ENCODE results near the gene TF. TPM values are rescaled to one million over a fixed set of nuclear protein-coding genes. Genes with fewer than 3 reads are reported as not detected.

The TF gene
- polyA plus RNA-seq, 1 experiment: 0.15 TPM

DNA sequence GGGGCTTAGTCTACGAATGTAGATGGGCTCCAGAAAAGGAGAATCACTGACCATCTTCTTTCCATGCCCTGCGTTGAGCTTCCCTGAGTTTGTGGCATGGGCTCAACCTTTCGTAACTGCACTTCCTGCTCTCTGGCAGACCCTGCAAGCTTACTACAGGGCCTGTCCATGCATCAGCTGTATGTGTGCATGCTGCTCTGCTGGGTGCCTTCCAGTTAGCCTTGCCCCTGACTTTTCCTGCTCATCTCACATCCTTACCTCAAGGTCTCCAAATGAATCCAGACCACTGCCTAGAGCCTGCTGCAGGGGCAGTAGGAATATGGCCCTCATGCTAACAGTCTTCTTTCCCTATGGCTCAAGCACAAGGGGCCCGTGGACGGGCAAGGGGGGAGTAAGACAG, 2.0 kb upstream of the TF start:
- H3K27ac ChIP-seq (ENCODE audit: low read depth, low read length): no peak overlapping the region
- ChIA-PET CTCF (no interaction called here), POLR2A (no interaction called here)

DNA sequence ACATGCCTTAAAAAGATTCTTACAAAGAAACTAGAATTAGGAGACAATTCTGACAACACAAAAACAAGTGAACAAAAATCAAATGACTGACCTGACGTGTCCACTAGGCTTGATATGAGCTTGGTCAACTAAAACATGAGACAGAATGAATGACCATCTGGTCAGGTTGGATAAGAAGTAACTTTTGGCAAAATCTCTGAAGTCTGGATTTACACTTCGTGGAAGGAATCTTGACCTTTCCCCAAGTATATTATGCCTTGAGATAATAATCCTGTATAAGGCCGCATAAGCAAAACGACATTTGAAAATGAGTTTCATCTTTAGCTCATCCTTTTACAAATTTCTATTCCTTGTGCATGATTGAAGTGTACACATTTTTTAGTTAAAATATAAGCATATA, 1.1 kb upstream of the TF start:
- Histone ChIP-seq H3K27ac (ENCODE audit: low read depth, low read length) (no peak overlapping the region), H3K9me3 (ENCODE audit: control insufficient read depth, insufficient read depth, low read length) (no peaks in the 10 kb centered on the region), H3K27me3 (ENCODE audit: control insufficient read depth, insufficient read depth, low read length) (peaks cover 36% of the 10 kb centered on the region), H3K4me3 (ENCODE audit: low read depth, low read length) (no peak overlapping the region)
- DNase-seq (ENCODE audit: low read depth, low spot score): no peak
- ChIA-PET POLR2A (no interaction called here), CTCF (no interaction called here)
- TF ChIP-seq, protein P1, sequence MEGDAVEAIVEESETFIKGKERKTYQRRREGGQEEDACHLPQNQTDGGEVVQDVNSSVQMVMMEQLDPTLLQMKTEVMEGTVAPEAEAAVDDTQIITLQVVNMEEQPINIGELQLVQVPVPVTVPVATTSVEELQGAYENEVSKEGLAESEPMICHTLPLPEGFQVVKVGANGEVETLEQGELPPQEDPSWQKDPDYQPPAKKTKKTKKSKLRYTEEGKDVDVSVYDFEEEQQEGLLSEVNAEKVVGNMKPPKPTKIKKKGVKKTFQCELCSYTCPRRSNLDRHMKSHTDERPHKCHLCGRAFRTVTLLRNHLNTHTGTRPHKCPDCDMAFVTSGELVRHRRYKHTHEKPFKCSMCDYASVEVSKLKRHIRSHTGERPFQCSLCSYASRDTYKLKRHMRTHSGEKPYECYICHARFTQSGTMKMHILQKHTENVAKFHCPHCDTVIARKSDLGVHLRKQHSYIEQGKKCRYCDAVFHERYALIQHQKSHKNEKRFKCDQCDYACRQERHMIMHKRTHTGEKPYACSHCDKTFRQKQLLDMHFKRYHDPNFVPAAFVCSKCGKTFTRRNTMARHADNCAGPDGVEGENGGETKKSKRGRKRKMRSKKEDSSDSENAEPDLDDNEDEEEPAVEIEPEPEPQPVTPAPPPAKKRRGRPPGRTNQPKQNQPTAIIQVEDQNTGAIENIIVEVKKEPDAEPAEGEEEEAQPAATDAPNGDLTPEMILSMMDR (IDR thresholded peaks at IDR 0.05; ENCODE audit: low read depth, low read length): no peak

More for the DNA sequence above, 2.0 kb upstream of the TF start:
- Histone ChIP-seq H3K4me3 (ENCODE audit: low read depth, low read length) (no peak overlapping the region), H3K27me3 (ENCODE audit: control insufficient read depth, insufficient read depth, low read length) (peaks cover 34% of the 10 kb centered on the region), H3K9me3 (ENCODE audit: control insufficient read depth, insufficient read depth, low read length) (no peaks in the 10 kb centered on the region)
- TF ChIP-seq, protein P1 (IDR thresholded peaks at IDR 0.05; ENCODE audit: low read depth, low read length): no peak
- no peak for DNase-seq (ENCODE audit: low read depth, low spot score)

DNA sequence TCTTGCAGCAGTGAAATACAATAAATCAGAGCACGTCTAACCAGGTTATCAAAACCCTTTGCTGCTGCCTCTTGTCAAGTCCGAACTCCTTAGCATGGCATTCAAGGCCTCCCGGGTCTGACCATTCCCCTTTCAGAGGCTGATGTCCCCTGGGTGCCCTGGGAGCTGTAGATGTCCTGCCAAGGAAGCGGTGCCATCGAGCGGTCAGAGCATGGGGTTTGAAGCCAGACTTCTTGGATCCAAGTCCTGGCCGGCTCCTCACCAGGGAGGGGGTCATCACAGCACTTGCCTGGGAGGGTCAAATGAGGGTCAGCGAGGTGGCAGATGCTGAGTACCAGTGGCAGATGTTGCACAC, 496 bp downstream of the TF start:
- CTCF ChIA-PET: no interaction called here
- TF ChIP-seq, protein P1 (IDR thresholded peaks at IDR 0.05; ENCODE audit: low read depth, low read length): no peak
- Histone ChIP-seq H3K9me3 (ENCODE audit: control insufficient read depth, insufficient read depth, low read length) (no peaks in the 10 kb centered on the region), H3K4me3 (ENCODE audit: low read depth, low read length) (no peak overlapping the region), H3K27ac (ENCODE audit: low read depth, low read length) (no peak overlapping the region), H3K27me3 (ENCODE audit: control insufficient read depth, insufficient read depth, low read length) (peaks cover 39% of the 10 kb centered on the region)
- DNase-seq (ENCODE audit: low read depth, low spot score): no peak
- POLR2A ChIA-PET: no interaction called here

DNA sequence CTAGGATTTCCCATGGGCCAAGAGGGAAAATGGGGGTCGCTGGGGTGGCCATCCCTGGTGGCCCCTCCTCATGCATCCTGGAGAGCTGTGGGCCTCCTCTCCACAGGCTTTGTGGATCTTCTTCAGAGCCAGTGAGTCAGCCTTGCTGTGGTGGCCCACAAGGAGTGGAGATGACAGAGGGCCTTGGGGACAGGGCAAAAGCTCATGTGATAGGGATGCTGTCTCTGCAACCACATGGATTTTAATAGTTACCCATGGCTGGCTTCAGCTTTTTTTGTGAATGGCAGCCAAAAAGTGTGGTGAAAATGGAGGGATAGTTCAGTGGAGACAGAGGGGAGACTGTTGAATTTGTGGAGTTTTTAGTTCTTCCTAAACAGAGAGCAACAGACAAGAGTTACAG, 1.2 kb downstream of the TF start:
- Histone ChIP-seq H3K27ac (ENCODE audit: low read depth, low read length) (no peak overlapping the region), H3K4me3 (ENCODE audit: low read depth, low read length) (no peak overlapping the region), H3K27me3 (ENCODE audit: control insufficient read depth, insufficient read depth, low read length) (peaks cover 39% of the 10 kb centered on the region), H3K9me3 (ENCODE audit: control insufficient read depth, insufficient read depth, low read length) (no peaks in the 10 kb centered on the region)
- CTCF ChIA-PET: no interaction called here
- POLR2A ChIA-PET: no interaction called here
- no peak for DNase-seq (ENCODE audit: low read depth, low spot score)
- TF ChIP-seq, protein P1 (IDR thresholded peaks at IDR 0.05; ENCODE audit: low read depth, low read length): no peak

DNA sequence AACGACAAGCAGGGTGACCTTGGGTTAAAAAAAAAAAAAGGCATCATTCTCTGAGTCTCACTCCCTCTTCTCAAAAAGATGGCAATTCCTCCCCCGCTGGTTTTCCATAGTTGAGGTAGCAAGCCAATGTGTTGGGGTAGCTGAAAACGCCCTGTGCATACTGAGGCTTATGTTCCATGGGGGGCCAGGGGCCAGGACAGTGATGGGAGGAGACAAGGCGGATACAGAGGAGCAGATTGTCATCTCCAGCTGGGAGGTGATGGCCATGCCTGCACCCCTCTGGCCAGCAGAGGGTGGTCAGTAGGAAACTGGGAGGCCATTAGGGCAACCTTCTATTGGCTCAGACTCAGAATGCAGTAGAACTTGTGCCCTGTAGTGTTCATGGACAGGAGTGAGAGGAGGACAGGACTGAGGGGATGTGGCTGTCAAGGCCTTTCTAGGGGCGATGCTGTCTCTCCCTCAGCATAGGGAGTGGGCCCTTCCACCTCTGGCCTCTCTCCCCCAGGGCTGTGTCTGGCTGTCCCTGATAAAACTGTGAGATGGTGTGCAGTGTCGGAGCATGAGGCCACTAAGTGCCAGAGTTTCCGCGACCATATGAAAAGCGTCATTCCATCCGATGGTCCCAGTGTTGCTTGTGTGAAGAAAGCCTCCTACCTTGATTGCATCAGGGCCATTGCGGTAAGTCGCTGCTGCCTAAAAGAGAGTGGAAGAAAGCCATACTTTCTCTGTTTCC, 1.9 kb downstream of the TF start:
- no peak for DNase-seq (ENCODE audit: low read depth, low spot score)
- TF ChIP-seq, protein P1 (IDR thresholded peaks at IDR 0.05; ENCODE audit: low read depth, low read length): no peak
- POLR2A ChIA-PET: no interaction called here

More for the DNA sequence above, 1.9 kb downstream of the TF start:
- CTCF ChIA-PET: no interaction called here
- Histone ChIP-seq H3K9me3 (ENCODE audit: control insufficient read depth, insufficient read depth, low read length) (no peaks in the 10 kb centered on the region), H3K27ac (ENCODE audit: low read depth, low read length) (no peak overlapping the region), H3K4me3 (ENCODE audit: low read depth, low read length) (no peak overlapping the region), H3K27me3 (ENCODE audit: control insufficient read depth, insufficient read depth, low read length) (peaks cover 39% of the 10 kb centered on the region)
